ENCODE results near the gene VTA1.
A peak's percentile ranks its signal among the peaks of the same experiment; 100 is the strongest.
"Not testable (repeated sequence)": the region's sequence is repeated elsewhere in the genome, so short reads cannot be mapped to it uniquely, and the experiment has no call there.

Gene VTA1

GRCh38 chr6:142155895-142156757 lies 9.1 kb downstream of the VTA1 start:
- TF ChIP-seq EZH2 (IDR thresholded peaks at IDR 0.05; ENCODE audit: borderline replicate concordance, low read depth, low read length, severe bottlenecking) (no peak), CTCF (IDR thresholded peaks at IDR 0.05; ENCODE audit: borderline replicate concordance, extremely low read depth, low read length, poor library complexity, severe bottlenecking) (peak; percentile 59)
- ATAC-seq (ENCODE audit: insufficient read depth, low read depth) (peak; percentile 77), DNase-seq (no peak)
- H3K4me3 ChIP-seq (ENCODE audit: low read depth in 1 of 2, low read length in 2 of 2), result no peak overlapping the region
- H3K36me3 ChIP-seq (ENCODE audit: insufficient read depth, low read length), result no peaks in the 10 kb centered on the region
- peaks cover 98% of the 10 kb centered on the region for H3K79me2 ChIP-seq (ENCODE audit: insufficient read depth, low read length)
- peaks cover 60% of the 10 kb centered on the region for H4K20me1 ChIP-seq (ENCODE audit: insufficient read depth, low read length)
- no peak overlapping the region for H3K27ac ChIP-seq (ENCODE audit: low read length)
- no peak overlapping the region for H3K4me2 ChIP-seq (ENCODE audit: insufficient read depth, low read length)
- H3K27me3 ChIP-seq (ENCODE audit: insufficient read depth, low read length, poor library complexity), result no peaks in the 10 kb centered on the region
- H3K4me1 ChIP-seq (ENCODE audit: insufficient read depth, low read length), result no peaks in the 10 kb centered on the region
- no peaks in the 10 kb centered on the region for H3K9me3 ChIP-seq (ENCODE audit: insufficient read depth, low read length, severe bottlenecking)
- H2AFZ ChIP-seq (ENCODE audit: low read depth, low read length), result no peak overlapping the region
- no peak overlapping the region for H3K9ac ChIP-seq (ENCODE audit: low read depth, low read length)

- DNase-seq; H3K27me3 ChIP-seq (ENCODE audit: insufficient read depth, low read length, poor library complexity); H2AFZ ChIP-seq (ENCODE audit: low read depth, low read length); H3K36me3 ChIP-seq (ENCODE audit: insufficient read depth, low read length); H3K4me3 ChIP-seq (ENCODE audit: low read depth in 1 of 2, low read length in 2 of 2); H3K27ac ChIP-seq (ENCODE audit: low read length); H3K9me3 ChIP-seq (ENCODE audit: insufficient read depth, low read length, severe bottlenecking); H3K9ac ChIP-seq (ENCODE audit: low read depth, low read length); H3K4me1 ChIP-seq (ENCODE audit: insufficient read depth, low read length); ATAC-seq (ENCODE audit: insufficient read depth, low read depth); H3K4me2 ChIP-seq (ENCODE audit: insufficient read depth, low read length): not testable (repeated sequence)
- Histone ChIP-seq H3K79me2 (ENCODE audit: insufficient read depth, low read length) (peaks cover 98% of the 10 kb centered on the region), H4K20me1 (ENCODE audit: insufficient read depth, low read length) (peaks cover 60% of the 10 kb centered on the region)
Measured at GRCh38 chr6:142156758-142157068, 9.7 kb downstream of the VTA1 start.

GRCh38 chr6:142162780-142163179 lies 15.7 kb downstream of the VTA1 start:
- H3K9ac ChIP-seq (ENCODE audit: low read depth, low read length), result no peak overlapping the region
- H2AFZ ChIP-seq (ENCODE audit: low read depth, low read length), result no peak overlapping the region
- H3K4me2 ChIP-seq (ENCODE audit: insufficient read depth, low read length), result no peak overlapping the region
- no peak overlapping the region for H3K4me3 ChIP-seq (ENCODE audit: low read depth in 1 of 2, low read length in 2 of 2)
- H3K79me2 ChIP-seq (ENCODE audit: insufficient read depth, low read length), result peaks cover 91% of the 10 kb centered on the region
- no peak for TF ChIP-seq EZH2 (IDR thresholded peaks at IDR 0.05; ENCODE audit: borderline replicate concordance, low read depth, low read length, severe bottlenecking)
- TF ChIP-seq CTCF (IDR thresholded peaks at IDR 0.05; ENCODE audit: borderline replicate concordance, extremely low read depth, low read length, poor library complexity, severe bottlenecking), result no peak
- no peak overlapping the region for H3K27ac ChIP-seq (ENCODE audit: low read length)
- ATAC-seq (ENCODE audit: insufficient read depth, low read depth) (no peak), DNase-seq (no peak)
- no peaks in the 10 kb centered on the region for H3K4me1 ChIP-seq (ENCODE audit: insufficient read depth, low read length)
- no peaks in the 10 kb centered on the region for H3K27me3 ChIP-seq (ENCODE audit: insufficient read depth, low read length, poor library complexity)
- H3K9me3 ChIP-seq (ENCODE audit: insufficient read depth, low read length, severe bottlenecking), result no peaks in the 10 kb centered on the region
- peaks cover 67% of the 10 kb centered on the region; the same call in 1 of the 2 replicates for H4K20me1 ChIP-seq (ENCODE audit: insufficient read depth, low read length)
- H3K36me3 ChIP-seq (ENCODE audit: insufficient read depth, low read length), result peaks cover 18% of the 10 kb centered on the region

GRCh38 chr6:142165227-142165626 lies 18.2 kb downstream of the VTA1 start:
- no peak overlapping the region for H3K9ac ChIP-seq (ENCODE audit: low read depth, low read length)
- no peak overlapping the region for H3K4me2 ChIP-seq (ENCODE audit: insufficient read depth, low read length)
- peaks cover 68% of the 10 kb centered on the region for H3K79me2 ChIP-seq (ENCODE audit: insufficient read depth, low read length)
- no peak overlapping the region for H3K4me3 ChIP-seq (ENCODE audit: low read depth in 1 of 2, low read length in 2 of 2)
- H4K20me1 ChIP-seq (ENCODE audit: insufficient read depth, low read length), result peaks cover 52% of the 10 kb centered on the region; the same call in 1 of the 2 replicates
- no peak overlapping the region for H2AFZ ChIP-seq (ENCODE audit: low read depth, low read length)
- H3K4me1 ChIP-seq (ENCODE audit: insufficient read depth, low read length), result no peaks in the 10 kb centered on the region
- TF ChIP-seq CTCF (IDR thresholded peaks at IDR 0.05; ENCODE audit: borderline replicate concordance, extremely low read depth, low read length, poor library complexity, severe bottlenecking) (no peak), EZH2 (IDR thresholded peaks at IDR 0.05; ENCODE audit: borderline replicate concordance, low read depth, low read length, severe bottlenecking) (no peak)
- no peaks in the 10 kb centered on the region for H3K27me3 ChIP-seq (ENCODE audit: insufficient read depth, low read length, poor library complexity)
- H3K9me3 ChIP-seq (ENCODE audit: insufficient read depth, low read length, severe bottlenecking), result no peaks in the 10 kb centered on the region
- no peak overlapping the region for H3K27ac ChIP-seq (ENCODE audit: low read length)
- DNase-seq (no peak), ATAC-seq (ENCODE audit: insufficient read depth, low read depth) (no peak)
- H3K36me3 ChIP-seq (ENCODE audit: insufficient read depth, low read length), result peaks cover 23% of the 10 kb centered on the region
